ENCODE measurements around the gene MIEF2. TPM values are rescaled to one million over a fixed set of nuclear protein-coding genes. Genes with fewer than 3 reads are reported as not detected.

The MIEF2 gene
- total and polyA plus RNA-seq, 3 donors from 2014 or later = 7.5 to 29.4 (median 28.5) TPM

GRCh38 chr17:18251204-18251603 lies 9.3 kb upstream of the MIEF2 start:
- WGBS, 2 donors = 57 to 73% methylated on average over 1 to 15 of the region's 15 CpGs

GRCh38 chr17:18252160-18252559 lies 8.3 kb upstream of the MIEF2 start:
- no peak for DNase-seq
- peaks cover 25% of the 10 kb centered on the region for H3K4me1 ChIP-seq
- intact Hi-C loops (cut with DNase I; ENCODE audit: low total_unique reads) = no loop called here
- no peak overlapping the region for H3K27ac ChIP-seq
- H3K36me3 ChIP-seq (ENCODE audit: low read depth, missing control alignments) = no peaks in the 10 kb centered on the region
- H3K4me3 ChIP-seq = no peak overlapping the region
- 87 to 96% methylated on average over 4 to 5 of the region's 5 CpGs for WGBS, 2 donors
- no peaks in the 10 kb centered on the region for H3K27me3 ChIP-seq
- H3K9me3 ChIP-seq = no peaks in the 10 kb centered on the region
- TF ChIP-seq CTCF (IDR thresholded peaks at IDR 0.05) (no peak), POLR2A (IDR thresholded peaks at IDR 0.05) (no peak)

More at GRCh38 chr17:18251204-18251603, 9.3 kb upstream of the MIEF2 start:
- no peak overlapping the region for H3K27ac ChIP-seq
- DNase-seq = no peak
- H3K4me3 ChIP-seq = no peak overlapping the region
- H3K4me1 ChIP-seq = peaks cover 24% of the 10 kb centered on the region
- TF ChIP-seq POLR2A (IDR thresholded peaks at IDR 0.05) (no peak), CTCF (IDR thresholded peaks at IDR 0.05) (no peak)
- no peaks in the 10 kb centered on the region for H3K36me3 ChIP-seq (ENCODE audit: low read depth, missing control alignments)
- no peaks in the 10 kb centered on the region for H3K9me3 ChIP-seq
- intact Hi-C loops (cut with DNase I; ENCODE audit: low total_unique reads) = no loop called here
- H3K27me3 ChIP-seq = no peaks in the 10 kb centered on the region

GRCh38 chr17:18253187-18253884 lies 7.1 kb upstream of the MIEF2 start:
- no peak for DNase-seq
- WGBS, 2 donors = 85 to 87% methylated on average over 6 to 16 of the region's 16 CpGs
- Histone ChIP-seq H3K36me3 (ENCODE audit: low read depth, missing control alignments) (no peaks in the 10 kb centered on the region), H3K27ac (no peak overlapping the region), H3K4me1 (peaks cover 19% of the 10 kb centered on the region), H3K27me3 (no peaks in the 10 kb centered on the region), H3K4me3 (no peak overlapping the region), H3K9me3 (no peaks in the 10 kb centered on the region)
- TF ChIP-seq POLR2A (IDR thresholded peaks at IDR 0.05) (no peak), CTCF (IDR thresholded peaks at IDR 0.05) (no peak)
- intact Hi-C loops (cut with DNase I; ENCODE audit: low total_unique reads) = no loop called here

- H3K27me3 ChIP-seq = no peaks in the 10 kb centered on the region
- no peak for TF ChIP-seq POLR2A (IDR thresholded peaks at IDR 0.05)
- no peak for TF ChIP-seq CTCF (IDR thresholded peaks at IDR 0.05)
- 94 to 95% methylated on average over 7 to 27 of the region's 27 CpGs for WGBS, 2 donors
Measured at GRCh38 chr17:18253947-18254821, 6.3 kb upstream of the MIEF2 start.

More at GRCh38 chr17:18253947-18254821, 6.3 kb upstream of the MIEF2 start:
- Histone ChIP-seq H3K4me1 (peaks cover 19% of the 10 kb centered on the region), H3K27ac (no peak overlapping the region), H3K4me3 (no peak overlapping the region), H3K36me3 (ENCODE audit: low read depth, missing control alignments) (no peaks in the 10 kb centered on the region), H3K9me3 (no peaks in the 10 kb centered on the region)
- DNase-seq = no peak
- intact Hi-C loops (cut with DNase I; ENCODE audit: low total_unique reads) = no loop called here
